CD4-positive, alpha-beta T cell treated with Interleukin-12 subunit alpha and Interleukin-12 subunit beta, for 1 hour (primary cell): ENCODE measurements around the gene KCTD13.
"Not testable (repeated sequence)": the region's sequence is repeated elsewhere in the genome, so short reads cannot be mapped to it uniquely, and the experiment has no call there.

ENCODE experiments used
- DNase-seq: peaks from one replicate; pipeline ENCODE4 v3.0.0-alpha.2; 2020

KCTD13 gene

GRCh38 chr16:29943846-29944799, 18.1 kb upstream of the KCTD13 start:
- no peak for DNase-seq

DNA sequence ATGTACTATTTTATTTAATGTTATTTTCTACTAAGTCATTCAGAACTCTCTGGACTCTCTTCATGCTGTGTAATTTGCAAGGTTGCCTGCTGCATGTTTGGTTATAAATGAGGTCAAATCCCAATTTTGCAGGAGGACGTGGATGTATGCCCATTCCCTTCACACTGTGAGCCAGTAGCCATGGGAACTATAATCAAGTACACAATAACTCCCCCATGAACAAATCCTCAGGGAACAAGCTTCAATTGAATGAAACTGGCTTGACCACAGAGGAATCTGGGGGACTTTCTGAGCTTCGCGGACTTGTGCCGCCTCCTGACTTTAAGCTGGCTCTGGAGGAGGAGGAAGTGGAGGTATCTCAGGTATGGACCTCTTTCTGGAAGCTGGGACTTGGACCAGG, 14.6 kb upstream of the KCTD13 start:
- DNase-seq = no peak

DNA sequence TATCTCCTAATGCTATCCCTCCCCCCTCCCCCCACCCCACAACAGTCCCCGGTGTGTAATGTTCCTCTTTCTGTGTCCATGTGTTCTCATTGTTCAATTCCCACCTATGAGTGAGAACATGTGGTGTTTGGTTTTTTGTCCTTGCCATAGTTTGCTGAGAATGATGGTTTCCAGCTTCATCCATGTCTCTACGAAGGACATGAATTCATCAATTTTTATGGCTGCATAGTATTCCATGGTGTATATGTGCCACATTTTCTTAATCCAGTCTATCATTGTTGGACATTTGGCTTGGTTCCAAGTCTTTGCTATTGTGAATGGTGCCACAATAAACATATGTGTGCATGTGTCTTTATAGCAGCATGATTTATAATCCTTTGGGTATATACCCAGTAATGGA, 5.7 kb upstream of the KCTD13 start:
- not testable (repeated sequence) for DNase-seq

DNA sequence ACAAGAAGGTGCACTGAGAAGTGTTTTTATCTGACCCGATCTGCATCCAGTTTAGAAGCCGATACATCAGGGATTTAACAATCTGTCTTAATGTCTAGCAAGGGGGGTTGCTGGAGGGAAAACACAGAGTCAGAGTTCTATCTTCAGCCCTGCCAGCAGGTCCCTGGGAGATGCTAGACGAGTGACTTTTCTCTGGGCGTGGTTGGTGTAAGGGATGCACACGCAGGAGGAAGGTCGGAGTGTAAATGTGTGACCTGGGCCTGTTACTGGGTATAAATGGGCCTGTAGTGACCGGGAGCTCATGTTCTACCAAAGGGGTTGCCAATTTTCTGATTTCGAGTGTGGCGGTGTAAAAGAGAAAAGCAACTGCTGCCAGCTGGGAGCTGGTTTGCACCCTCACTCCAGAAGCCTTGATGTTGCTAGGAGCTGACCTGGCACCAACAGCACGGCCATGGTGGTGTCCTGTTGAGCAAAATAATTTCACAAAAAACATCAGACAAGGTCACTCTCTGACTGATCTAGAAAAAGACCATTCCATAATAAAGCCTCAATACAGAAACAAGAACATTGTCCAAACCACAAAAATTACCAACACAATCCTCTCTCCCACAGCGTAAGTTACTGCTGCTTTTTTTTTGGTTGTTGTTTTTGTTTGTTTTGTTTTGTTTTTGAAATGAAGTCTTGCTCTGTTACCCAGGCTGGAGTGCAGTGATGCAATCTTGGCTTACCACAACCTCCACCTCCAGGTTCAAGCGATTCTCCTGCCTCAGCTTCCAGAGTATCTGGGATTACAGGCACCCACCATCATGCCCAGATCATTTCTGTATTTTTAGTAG, 1.3 kb upstream of the KCTD13 start:
- no peak for DNase-seq

DNA sequence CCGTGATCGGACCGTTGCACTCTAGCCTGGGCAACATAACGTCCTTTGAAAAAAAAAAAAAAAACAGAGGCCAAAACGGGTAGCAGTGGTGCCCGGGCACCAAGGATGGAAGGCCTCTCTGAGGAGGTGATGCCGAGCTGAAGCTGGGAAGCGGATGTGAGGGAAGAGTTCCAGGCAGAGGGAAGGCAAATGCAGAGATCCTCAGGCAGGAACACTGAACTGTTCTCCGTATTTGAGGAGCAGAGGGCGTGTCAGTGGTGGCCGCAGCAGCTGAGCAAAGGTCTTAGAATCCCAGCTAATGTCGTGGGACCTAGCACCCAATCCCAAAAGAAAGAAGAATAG, 656 bp upstream of the KCTD13 start:
- DNase-seq = no peak

DNA sequence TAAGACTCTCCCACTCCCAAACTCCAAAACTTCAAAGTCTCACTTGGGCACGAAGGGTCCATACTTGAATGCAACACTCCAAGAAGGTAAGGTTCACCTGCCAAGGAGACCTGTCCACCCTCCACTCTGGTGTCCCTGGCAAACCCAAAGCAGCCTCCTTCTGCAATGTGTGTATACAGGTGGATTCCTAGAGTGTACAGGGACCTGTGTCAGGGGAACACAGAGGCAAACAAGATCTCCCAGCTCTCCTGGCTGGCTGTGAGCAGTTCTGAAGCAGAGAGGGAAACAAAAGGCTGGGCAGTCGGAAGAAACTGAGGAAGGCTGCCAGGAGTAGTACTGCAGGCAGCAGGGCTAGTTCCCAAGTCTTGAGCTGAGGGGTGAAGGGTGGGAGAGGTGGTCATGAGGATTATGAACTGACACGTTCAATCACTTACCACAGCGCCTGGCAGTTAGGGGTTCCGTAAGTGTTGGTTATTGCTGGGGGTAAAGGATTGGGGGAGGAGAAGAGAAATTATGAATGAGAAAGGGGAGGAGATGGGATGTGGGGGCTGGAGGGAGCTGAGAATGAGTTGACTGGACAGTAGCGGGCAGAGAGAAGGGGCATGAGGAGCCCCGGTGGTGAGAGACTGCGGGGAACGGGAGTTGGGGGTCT, 795 bp downstream of the KCTD13 start:
- no peak for DNase-seq

DNA sequence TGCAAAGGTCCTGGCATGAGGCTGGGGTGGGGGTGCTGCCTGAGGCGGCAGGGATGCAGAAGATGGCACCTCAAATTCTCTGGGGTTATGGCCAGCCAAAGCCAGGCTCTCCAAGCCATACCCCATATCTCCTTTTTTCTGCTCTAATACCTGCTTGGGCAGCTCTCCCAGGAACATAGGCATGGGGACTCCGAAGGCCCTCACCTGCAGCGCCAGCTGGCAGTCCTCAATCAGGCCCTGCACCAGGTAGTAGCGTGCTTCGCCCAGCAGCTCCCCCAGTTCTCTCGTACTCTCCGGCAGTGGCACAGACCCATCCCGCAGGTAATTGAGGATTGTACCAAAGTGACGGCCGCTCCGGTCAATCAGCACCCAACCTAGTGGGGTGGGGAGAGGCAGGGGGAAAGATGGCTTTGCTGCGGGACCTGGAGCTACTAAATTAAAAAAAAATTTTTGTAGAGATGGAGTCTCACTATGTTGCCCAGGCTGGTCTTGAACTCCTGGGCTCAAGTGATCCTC, 3.0 kb downstream of the KCTD13 start:
- DNase-seq = no peak

DNA sequence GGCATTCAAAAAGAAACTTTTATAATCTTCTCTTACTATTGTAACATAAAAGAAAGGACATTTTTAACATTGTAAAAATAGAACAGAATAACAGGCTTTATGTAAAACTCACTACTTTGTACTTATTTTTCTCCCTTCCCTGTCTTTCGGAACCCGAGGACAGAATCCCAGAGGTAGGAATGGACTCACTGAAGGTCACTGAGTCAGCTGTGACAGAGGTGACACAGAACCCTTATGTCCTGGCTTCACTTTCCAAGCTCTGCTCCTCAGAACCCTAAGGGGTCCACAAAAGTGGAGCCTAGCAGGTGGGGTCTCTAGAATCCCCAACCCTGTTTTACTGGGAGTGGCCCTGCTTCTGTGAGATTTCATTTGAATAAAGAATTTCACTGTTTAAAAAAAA, 3.7 kb downstream of the KCTD13 start:
- no peak for DNase-seq

GRCh38 chr16:29921034-29921385, 5.0 kb downstream of the KCTD13 start:
- no peak for DNase-seq

DNA sequence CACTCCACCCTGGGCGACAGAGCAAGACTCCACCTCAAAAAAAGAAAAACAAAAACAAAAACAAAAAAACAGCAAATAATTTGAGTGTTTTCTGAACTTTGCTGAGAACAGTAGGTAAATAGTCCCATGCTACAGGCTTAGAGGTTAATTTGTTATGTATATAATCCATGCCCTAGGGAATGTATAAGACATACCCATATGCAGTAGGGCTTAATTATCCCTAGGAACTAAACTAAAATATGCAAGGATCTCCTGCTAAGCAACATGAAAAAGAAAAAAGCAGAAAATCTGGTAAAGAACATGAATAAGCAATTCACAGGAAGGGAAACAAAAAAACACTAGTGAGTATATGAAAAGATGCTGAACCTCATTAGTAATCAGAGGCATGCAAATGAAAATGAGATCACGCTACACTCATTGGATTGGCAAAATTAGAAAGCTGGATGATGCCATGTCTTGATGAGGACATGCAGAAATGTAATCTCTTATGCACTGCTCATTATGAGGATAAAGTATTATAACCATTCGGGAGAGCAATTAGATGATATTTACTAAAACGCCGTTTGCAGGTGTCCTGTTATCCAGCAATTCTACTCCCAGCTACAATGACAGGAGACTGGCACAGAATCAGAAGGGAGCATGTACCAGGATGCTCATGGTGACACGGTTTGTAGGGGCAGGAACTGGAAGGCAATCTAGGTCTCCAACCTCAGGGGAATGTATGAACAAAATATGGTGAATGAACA, 5.6 kb downstream of the KCTD13 start:
- no peak for DNase-seq

DNA sequence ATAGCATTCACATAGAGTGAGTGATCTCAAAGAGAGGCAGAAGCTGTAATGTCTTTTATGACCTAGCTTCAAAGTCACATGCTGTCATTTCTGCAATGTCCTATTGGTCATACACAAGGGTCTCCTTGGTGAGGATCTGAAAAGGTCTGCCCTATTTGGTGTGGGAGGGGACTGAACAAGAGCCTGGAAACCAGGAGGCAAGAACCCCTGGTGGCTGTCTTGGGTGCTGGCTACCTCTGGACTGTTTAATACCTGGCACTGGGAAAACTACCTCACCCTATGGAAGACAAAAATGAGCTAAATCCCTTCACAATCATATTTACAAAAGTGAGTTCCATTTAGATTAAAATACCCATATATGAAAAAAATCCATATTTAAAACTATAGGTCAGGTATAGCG, 9.0 kb downstream of the KCTD13 start:
- DNase-seq = no peak

DNA sequence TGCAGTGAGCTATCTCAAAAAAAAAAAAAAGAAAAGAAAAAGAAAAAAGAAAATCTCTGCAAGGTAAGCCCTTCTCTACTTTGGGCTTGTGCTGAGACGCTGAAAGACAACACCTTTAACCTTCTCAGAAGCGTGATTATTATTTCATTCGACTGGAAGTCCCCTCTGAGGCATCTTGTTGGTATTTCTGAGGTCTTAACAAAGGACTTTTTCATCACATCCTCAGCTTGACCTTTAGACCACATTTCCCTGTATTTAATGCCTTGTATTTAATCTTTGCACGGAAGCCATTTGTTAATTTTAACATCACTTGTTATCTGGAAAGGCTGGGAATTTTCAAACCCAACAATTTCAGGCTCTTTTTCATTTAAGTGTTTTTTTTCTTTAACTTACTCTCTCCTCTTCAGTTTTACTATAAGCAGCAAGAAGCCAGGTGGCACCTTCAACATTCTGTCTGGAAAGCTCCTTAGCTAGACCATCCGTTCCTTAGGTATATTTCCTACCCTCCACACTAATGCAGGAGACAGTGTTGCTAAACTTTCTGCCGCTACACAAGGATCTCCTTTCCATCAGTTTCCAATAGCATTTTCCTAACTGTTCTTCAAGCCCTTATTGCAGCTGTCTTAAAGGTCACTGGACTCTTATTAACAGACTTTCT, 10.3 kb downstream of the KCTD13 start:
- DNase-seq = no peak

DNA sequence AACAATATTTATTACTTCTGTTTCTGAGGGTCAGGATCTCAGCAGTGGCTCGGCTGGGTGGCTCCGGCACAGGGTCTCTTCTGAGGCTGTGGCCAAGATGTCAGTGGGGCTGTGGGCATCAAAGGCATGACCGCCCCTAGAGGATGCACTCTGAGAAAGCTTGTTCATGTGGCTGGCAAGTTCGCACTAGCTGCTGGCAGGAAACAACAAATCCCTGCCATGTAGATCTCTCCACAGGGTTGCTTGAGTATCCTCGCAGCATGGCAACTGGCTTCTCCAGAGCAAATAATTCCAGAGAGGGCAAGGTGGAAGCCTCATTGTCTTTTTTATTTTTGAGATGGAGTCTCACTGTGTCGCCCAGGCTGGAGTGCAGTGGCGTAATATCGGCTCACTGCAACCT, 12.5 kb downstream of the KCTD13 start:
- no peak for DNase-seq

- no peak for DNase-seq
Measured at GRCh38 chr16:29912087-29912486, 13.9 kb downstream of the KCTD13 start.

- no peak for DNase-seq
Measured at GRCh38 chr16:29911676-29912010, 14.4 kb downstream of the KCTD13 start.

DNA sequence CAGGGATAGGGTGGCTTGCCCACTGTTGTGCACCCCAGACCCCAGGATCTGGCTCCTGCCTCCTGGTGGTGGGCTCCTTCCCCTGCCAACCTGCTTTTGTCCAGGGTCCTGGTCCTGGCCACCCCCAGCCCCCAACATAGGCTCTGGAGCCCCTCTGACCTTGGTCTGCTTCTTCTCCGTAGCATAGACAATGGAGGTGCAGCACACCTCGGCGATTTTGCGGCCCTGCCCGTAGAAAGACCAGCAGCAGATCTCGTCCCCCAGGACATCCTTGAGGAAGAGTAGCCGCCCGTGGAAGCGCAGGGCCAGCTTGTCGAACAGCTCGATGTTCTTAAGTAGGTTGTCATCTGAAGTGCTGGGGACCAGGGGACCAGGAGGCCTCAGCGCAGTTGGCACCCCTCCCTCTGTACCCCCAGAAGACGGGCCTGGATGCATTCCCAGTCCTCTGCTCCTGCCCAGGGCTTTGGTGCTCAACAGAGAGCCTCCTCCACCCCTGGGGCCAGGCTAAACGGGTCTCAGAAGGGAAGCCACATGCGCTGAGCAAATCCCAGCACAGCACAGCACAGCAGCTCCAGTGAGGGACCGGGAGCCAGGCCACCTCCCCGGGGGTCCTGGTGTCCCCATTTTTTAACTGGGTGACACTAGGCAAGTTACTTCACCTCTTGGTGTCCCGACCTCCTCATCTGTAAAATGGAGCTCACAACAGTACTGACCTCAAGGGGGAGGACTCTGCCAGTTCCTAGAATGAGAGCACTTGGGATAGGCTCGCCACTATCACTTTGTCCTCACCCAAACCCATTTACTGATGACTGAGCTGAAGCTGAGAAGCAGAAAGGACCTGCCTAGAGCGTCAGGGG, 15.0 kb downstream of the KCTD13 start:
- DNase-seq = no peak

DNA sequence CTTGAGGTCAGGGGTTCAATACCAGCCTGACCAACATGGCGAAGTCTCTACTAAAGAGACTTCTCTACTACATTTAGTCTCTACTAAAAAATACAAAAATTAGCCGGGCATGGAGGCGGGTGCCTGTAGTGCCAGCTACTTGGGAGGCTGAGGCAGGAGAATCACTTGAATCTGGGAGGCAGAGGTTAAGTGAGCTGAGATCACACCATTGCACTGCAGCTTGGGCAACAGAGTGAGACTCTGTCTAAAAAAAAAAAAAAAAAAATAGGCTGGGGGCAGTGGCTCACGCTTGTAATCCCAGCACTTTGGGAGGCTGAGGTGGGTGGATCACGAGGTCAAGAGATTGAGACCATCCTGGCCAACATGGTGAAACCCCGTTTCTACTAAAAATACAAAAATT, 16.2 kb downstream of the KCTD13 start:
- DNase-seq = not testable (repeated sequence)

- no peak for DNase-seq
Measured at GRCh38 chr16:29909391-29909790, 16.6 kb downstream of the KCTD13 start.

- no peak for DNase-seq
Measured at GRCh38 chr16:29908719-29909220, 17.3 kb downstream of the KCTD13 start.

- no peak for DNase-seq
Measured at GRCh38 chr16:29907973-29908372, 18.1 kb downstream of the KCTD13 start.
